Subcutaneous adipose tissue (tissue), 4 donors: Measurements from ENCODE around the gene PRR22. TPM values are rescaled to one million over a fixed set of nuclear protein-coding genes. Genes with fewer than 3 reads are reported as not detected.

Experiments
- total RNA-seq, 4 donors: library from RNA; depleted of rRNA; stranded (reverse); fragments of >200 nt; gene quantifications; one replicate each; pipeline ENCODE4 v1.1.0, GENCODE V29; 2016
- TF ChIP-seq, protein P1 (sequence below): fragments of 450-650 bp; IDR thresholded peaks from one replicate; pipeline ENCODE4 v1.5.1; 2016; ENCODE audit warnings: low read depth, mild to moderate bottlenecking, control low read depth, antibody characterized with exemption, moderate library complexity

PRR22 gene
- total RNA-seq, 4 donors from 2014 or later = 0.66 to 1.9 TPM; not detected in 2

DNA sequence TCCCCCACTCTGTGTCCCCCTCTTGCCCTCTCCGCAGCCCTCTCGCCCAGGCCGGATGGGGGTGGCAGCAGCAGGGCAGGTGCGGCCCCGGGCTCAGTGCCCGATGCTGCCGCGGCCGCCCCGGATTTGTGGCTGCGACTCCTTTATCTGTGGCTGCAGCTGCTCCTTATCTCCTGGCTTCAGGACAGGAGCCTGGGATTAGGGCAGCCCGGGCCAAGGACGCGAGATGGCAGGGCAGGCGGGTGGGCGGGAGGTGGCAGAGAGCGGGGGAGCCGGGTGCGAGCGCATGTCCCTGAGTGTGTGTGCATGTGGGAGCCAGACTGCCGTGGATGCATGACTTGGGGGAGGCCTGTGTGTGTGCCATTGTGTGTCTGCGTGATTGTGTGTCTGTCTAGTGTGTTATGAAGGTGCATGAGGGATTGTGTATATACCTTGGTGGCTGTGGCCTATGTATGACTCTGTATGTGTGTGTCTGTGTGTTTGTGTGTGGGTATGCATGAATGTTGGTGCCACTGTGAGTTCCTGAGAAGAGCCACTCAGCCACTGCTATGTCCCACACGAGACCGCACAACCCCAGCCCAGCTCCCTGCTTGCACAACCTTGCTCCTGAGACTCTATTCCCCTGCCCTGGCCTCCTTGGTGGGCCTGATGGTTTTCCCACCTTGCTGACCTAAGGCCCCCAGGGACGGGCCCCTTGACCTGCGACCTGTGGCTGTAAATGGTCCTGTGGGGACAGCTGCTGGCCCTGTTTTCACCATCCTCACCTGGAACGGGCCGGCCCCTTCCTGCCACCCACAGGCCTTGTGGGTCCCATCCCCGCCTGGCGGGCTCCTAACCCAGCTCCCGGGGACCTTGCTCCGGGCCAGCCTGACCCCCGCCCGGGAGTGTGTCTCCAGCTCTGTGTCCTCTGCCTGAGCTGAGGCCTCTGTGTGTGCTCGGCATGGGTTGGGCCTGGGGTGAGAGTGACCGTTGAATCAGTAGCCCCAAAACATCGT, 15.0 kb upstream of the PRR22 start:
- TF ChIP-seq, protein P1, sequence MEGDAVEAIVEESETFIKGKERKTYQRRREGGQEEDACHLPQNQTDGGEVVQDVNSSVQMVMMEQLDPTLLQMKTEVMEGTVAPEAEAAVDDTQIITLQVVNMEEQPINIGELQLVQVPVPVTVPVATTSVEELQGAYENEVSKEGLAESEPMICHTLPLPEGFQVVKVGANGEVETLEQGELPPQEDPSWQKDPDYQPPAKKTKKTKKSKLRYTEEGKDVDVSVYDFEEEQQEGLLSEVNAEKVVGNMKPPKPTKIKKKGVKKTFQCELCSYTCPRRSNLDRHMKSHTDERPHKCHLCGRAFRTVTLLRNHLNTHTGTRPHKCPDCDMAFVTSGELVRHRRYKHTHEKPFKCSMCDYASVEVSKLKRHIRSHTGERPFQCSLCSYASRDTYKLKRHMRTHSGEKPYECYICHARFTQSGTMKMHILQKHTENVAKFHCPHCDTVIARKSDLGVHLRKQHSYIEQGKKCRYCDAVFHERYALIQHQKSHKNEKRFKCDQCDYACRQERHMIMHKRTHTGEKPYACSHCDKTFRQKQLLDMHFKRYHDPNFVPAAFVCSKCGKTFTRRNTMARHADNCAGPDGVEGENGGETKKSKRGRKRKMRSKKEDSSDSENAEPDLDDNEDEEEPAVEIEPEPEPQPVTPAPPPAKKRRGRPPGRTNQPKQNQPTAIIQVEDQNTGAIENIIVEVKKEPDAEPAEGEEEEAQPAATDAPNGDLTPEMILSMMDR = no peak

DNA sequence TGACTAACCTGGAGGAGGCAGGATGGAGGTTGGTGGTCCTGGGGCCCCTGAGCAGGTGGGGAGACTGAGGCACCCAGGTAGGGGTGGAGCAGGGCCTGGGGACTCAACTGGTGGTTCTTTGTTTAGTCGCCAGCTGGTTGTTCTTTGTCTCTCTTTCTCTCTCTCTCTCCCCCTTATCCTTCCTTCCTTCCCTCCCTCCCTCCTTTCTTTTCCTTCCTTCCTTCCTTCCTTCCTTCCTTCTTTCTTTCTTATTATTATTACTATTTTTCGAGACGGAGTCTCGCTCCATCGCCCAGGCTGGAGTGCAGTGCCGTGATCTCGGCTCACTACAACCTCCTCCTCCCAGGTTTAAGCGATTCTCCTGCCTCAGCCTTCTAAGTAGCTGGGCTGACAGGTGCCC, 13.7 kb upstream of the PRR22 start:
- TF ChIP-seq, protein P1 = no peak

DNA sequence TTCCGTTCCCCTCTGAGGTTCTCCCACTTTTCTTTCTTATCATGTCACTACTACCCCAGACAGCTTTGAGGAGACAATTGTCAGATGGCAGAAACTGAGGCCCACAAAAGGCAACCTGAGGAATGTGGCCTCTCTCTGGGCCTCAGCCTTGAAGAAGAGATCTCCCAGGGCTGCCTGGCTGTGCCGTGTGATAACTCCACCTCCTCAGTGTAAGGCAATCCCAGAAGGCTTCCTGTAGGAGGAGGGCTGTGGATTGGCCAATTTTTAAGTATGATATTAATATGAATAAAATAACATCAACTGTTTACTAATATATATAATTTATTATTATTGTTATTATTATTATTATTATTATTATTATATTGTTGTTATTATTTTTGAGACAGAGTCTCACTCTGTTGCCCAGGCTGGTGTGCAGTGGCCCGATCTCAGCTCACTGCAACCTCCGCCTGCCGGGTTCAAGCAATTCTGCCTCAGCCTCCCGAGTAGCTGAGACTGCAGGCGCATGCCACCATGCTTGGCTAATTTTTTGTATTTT, 10.9 kb upstream of the PRR22 start:
- TF ChIP-seq, protein P1 = no peak

DNA sequence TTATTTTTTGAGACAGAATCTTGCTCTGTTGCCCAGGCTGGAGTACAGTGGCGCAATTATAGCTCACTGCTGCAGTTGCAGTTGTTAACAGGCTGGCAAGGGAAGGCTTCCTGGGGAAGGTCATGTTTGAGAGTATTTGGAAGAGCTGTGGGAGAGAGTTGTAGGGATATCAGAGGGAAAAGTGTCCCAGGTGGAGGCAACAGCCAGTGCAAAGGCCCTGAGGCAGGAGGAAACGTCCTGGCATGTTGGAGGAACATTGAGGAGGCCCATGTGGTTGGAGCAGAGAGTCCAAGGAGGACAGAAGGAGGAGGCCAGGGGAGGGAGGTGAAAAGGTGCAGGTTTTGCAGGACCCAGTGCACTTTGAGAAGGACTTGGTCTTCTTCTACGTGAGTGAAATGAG, 8.6 kb upstream of the PRR22 start:
- TF ChIP-seq, protein P1 = no peak

DNA sequence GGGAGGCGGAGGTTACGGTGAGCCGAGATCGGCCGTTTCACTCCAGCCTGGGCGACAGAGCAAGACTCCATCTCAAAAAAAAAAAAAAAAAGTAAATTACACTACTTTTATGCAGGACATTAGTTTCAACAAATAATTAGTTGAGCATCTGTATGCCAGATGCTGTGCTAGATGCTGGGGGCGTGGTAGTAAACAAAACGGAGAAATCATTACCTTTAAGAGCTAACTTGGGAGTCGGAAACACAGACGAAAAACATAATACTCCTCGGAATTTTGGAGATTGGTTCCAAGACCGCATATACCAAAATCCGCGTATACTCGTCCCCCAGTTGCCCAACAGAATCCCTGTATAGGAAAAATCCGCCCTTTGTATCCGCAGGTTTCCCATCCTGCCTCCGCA, 7.7 kb upstream of the PRR22 start:
- TF ChIP-seq, protein P1 = no peak

DNA sequence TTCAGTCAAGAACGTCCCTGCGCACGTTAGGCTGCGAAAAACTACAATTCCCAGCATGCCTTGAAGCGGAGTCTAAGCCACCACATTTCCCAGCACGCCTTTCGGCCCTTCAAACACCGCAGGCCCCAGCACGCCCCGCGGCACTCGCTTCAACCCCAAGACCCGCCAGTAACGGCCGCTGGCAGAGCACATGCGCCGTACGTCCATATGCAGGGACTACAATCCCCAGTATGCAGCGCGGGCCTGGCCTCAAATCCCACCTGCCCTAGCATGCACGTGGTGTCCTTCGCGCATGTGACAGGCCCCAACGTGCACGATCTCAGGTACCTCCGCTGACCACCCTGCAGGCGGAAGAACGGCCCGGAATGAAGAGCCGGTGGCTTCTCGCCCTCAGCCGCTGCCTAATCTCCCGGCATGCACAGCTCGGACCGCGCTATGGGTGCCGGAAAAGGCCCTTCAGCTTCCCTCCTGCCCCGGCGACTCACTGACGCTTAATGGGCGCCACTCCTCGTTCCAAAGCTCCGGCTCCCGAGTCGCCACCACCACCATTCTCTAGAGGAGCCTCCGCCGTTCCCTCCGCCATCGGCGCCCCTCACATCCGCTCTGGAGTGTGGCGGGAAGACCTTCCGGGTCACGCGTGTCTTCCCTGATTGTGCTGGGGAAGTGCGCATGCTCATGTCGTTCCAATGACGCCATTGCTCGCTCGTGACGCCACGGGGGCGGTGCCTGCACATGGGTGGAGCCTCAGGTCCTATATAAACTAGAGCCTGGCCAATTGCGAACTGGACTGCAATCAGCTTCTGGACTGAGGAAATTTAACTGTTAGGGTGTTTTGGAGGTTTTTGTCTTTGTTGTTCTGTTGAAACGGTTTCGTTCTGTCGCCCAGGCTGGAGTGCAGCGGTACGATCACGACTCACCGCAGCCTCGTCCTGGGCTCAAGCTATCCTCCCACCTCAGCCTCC, 6.3 kb upstream of the PRR22 start, which contains the start of gene DUS3L:
Gene DUS3L (minus strand): TSS at position 605 of the 962 bp plus-strand sequence. CDS start 22 bp downstream, at position 583.
- TF ChIP-seq, protein P1 = no peak
